Adrenal gland (tissue), 5 donors: ENCODE measurements around the gene GPAT3.

ENCODE experiments used
- POLR2A ChIP-seq, 2 donors: fragments of 450-650 bp; IDR thresholded peaks; one replicate each; pipeline ENCODE4 v1.6.1; 2017; ENCODE audit warnings: antibody characterized with exemption in 2 of 2, mild to moderate bottlenecking in 2 of 2, moderate library complexity in 1 of 2
- TF ChIP-seq, protein P1 (sequence below), 6 experiments: fragments of 450-650 bp in 4 of 6; fragments of 200-600 bp in 2 of 6; sonication (generic) in 1 of 6; IDR thresholded peaks; 1 replicate in 5 of 6; 2 replicates in 1 of 6; pipeline versions ENCODE4 v1.5.1 to v1.8.0; 2016 to 2021; ENCODE audit warnings: antibody characterized with exemption in 6 of 6, mild to moderate bottlenecking in 2 of 6, moderate library complexity in 1 of 6
- donor health status: DM: no; HTN: no; CAD: no.

DNA sequence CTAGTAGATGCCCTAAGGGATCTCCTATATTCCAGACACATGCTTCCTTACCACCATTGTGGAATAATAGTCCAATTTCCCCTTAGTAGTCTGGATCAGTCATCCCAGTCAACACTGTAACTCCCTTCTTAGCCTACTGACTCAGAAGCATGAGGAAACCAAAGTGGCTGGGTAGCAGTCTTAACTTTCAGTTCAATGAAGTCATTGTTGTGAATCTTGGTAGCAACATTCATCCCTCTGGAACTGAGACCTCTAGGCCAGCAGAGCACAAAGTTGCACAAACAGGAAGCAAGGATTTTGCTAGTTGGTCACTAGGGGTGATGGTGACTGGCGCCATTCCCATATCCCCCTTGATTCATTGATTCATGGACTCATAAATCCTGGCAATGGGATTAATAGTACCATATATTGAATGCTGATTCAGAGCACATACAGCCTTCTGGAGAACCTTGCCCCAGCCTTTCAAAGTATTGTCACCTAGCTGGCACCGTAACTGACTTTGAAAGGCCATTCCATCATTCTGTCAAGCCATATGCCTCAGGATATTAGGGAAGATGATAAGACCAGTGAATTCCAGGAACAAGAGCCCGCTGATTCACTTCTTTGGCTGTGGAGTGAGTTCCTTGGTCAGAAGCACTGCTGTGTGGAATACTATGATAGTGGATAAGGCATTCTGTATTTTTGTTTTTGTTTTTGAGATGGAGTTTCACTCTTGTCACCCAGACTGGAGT, 19.7 kb upstream of the GPAT3 start:
- TF ChIP-seq, protein P1, sequence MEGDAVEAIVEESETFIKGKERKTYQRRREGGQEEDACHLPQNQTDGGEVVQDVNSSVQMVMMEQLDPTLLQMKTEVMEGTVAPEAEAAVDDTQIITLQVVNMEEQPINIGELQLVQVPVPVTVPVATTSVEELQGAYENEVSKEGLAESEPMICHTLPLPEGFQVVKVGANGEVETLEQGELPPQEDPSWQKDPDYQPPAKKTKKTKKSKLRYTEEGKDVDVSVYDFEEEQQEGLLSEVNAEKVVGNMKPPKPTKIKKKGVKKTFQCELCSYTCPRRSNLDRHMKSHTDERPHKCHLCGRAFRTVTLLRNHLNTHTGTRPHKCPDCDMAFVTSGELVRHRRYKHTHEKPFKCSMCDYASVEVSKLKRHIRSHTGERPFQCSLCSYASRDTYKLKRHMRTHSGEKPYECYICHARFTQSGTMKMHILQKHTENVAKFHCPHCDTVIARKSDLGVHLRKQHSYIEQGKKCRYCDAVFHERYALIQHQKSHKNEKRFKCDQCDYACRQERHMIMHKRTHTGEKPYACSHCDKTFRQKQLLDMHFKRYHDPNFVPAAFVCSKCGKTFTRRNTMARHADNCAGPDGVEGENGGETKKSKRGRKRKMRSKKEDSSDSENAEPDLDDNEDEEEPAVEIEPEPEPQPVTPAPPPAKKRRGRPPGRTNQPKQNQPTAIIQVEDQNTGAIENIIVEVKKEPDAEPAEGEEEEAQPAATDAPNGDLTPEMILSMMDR (IDR thresholded peaks at IDR 0.05) = no peak
- TF ChIP-seq POLR2A (IDR thresholded peaks at IDR 0.05) = no peak
